HAP-1 (cell line): ENCODE measurements around the gene QSOX1.

ENCODE experiments used
- DNase-seq, 2 experiments: peaks; one replicate each; pipeline ENCODE4 v3.0.0-alpha.2; 2016 to 2020; ENCODE audit warnings: low spot score in 2 of 2
- H3K27me3 ChIP-seq: fragments of 250-450 bp; sonication (Bioruptor Pico); 2 replicates; pipeline ENCODE4 v1.5.1; 2020; ENCODE audit warnings: low read depth, mild to moderate bottlenecking, moderate library complexity
- H3K36me3 ChIP-seq: fragments of 250-450 bp; sonication (Bioruptor Pico); replicated peaks from 2 replicates; pipeline ENCODE4 v1.5.1; 2020; ENCODE audit warnings: mild to moderate bottlenecking
- H3K4me1 ChIP-seq: fragments of 250-450 bp; sonication (Bioruptor Pico); 2 replicates; pipeline ENCODE4 v1.5.1; 2020; ENCODE audit warnings: mild to moderate bottlenecking
- H3K4me3 ChIP-seq: fragments of 250-450 bp; sonication (Bioruptor Pico); 2 replicates; pipeline ENCODE4 v1.5.1; 2020; ENCODE audit warnings: mild to moderate bottlenecking, moderate library complexity
- H3K9me3 ChIP-seq: fragments of 250-450 bp; sonication (Bioruptor Pico); 2 replicates; pipeline ENCODE4 v1.5.1; 2020; ENCODE audit warnings: mild to moderate bottlenecking, moderate library complexity
- in situ Hi-C: fragments of 300-500 bp; cut with MboI; formaldehyde crosslinking; loops from 3 replicates; pipeline ENCODE4 v1.14.3; 2020; ENCODE audit warnings: low sequenced_read_pairs, inconsistent platforms, mixed read lengths

The QSOX1 gene

DNA sequence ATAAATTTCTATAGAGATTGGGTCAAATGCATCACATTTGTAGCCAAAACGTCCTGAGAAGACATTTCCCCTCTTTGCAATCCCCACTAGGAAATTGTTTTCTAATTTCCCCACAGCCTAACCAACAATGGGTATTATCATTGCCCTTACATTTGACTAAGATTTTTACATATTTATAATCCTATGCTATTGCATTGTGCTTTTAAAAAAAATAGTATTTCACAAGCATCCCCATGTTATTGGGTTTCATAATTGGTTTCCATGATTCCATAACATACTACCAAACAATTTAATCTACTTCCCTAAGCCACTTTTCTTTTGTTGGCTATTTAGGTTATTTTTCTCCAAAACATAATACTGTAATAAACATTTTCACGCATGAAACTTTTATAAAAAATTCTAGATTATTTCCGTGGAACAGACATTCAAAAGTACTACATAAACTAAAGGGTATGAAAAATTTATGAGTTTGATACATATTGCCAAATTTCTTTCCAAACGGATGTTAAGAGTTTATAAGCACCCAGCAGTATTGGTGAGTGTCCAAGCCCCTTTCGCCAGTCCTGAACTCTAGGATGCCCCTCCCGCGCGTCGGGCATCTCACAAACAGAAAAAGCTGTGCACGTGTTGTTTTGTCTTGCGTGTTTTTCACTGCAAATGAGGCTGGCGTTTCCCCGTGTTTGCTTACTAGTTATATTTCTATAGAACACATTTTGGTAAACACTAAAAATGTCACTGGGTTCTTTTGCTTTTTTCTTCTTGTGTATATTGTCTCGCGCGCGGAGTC, 73.4 kb downstream of the QSOX1 start:
- no peak for DNase-seq
- Histone ChIP-seq H3K27me3 (peaks cover 3% of the 10 kb centered on the region; the same call in 1 of the 2 replicates), H3K4me3 (no peak overlapping the region), H3K4me1 (peaks cover 4% of the 10 kb centered on the region; the same call in 1 of the 2 replicates), H3K36me3 (no peaks in the 10 kb centered on the region), H3K9me3 (no peaks in the 10 kb centered on the region)
- in situ Hi-C loops: no loop called here

DNA sequence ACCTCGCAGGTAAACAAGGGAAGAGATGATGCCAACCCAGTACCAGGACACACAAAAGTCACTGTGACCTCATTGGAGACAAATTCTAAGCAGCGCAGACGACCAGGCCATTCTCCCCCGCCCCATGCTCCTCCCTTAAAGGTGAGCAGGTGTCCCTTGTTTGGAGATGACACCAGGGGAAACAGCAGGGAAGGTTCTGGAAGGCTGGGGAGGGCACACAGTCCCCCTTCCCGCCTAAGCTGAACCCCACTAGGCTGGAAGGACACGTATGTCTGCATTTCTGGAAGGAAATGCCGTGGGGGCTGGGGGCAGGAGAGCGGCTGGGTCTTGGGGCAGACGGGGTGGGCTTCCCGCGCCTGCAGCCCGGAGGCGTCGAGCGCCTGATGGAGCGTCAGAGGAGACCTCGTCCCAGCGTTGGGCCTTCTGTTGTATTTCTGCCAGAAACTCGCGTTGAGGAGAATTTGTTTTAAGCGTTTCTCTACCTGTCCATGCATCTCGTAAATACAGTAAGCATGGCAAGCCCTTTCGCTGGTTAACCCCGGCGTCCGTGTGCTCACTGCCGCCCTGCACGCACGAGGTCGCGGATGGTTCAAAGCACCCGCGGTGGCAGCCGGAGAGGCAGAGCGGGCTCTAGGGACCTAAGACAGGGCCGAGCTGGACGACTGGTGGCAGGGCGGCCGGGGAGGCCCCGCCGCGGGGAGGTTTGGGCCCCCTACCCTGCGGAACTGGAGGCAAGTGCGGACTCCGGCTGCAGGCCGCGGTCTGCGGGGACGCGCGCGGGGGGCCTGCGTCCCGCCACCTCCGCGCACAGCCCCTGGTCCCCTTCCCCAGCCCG, 74.2 kb downstream of the QSOX1 start:
- peak in 1 of 2 experiments; percentile 44 for DNase-seq
- Histone ChIP-seq H3K36me3 (no peaks in the 10 kb centered on the region), H3K9me3 (no peaks in the 10 kb centered on the region), H3K27me3 (peaks cover 3% of the 10 kb centered on the region; the same call in 1 of the 2 replicates), H3K4me3 (peak overlapping the region; percentile 61), H3K4me1 (peaks cover 4% of the 10 kb centered on the region; the same call in 1 of the 2 replicates)
- in situ Hi-C loops: no loop called here

DNA sequence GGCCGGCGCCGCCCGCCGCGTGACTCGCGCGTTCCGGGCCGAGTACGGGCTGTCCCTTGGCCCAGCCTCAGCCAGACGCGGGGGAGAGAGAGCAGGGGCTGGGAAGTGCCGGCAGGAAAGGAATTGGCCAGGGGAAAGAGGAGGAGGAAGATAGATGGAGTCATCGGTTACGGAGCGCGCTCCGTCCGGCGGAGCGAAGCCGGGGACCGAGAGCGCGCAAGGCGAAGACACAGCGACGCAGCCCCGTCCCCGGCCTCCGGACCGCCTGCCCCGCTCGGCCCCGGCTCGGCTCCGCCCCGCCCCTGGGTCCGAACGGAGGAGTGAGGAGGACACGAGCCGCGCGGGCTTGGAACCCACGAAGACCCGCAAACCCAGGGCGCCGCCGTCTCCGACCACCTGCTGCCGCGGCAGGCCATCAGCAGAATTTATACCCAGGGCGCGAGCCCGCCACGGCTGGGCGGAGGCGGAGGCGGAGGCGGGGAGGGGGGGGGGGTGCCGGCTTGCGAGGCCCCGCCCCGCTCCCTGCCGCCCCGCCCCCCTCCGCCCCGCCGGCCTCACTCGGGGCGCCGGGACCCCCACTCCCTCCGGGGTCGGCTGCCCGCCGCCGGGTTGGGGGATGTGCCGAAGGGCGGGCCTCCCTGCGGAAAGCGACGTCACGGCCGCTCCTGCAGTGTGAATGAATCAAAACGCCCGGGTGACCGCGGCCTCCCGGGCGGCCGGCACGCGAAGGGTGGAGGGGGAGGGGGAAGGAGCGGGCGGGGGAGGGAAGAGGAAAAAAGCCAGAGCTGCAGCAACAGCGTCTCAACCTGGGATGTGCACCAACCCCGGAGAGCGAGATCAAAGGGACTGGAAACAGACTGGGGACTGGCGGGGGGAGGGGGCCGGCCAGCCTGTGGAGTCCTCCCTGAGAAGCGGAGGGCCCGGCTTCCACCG, 75.1 kb downstream of the QSOX1 start, which contains the start of gene LHX4:
TSS of gene LHX4 (plus strand) at position 782 of the 933 bp plus-strand sequence. CDS start 266 bp downstream, outside the sequence.
- Histone ChIP-seq H3K27me3 (peaks cover 3% of the 10 kb centered on the region; the same call in 1 of the 2 replicates), H3K9me3 (no peaks in the 10 kb centered on the region), H3K36me3 (no peaks in the 10 kb centered on the region), H3K4me1 (peaks cover 4% of the 10 kb centered on the region; the same call in 1 of the 2 replicates), H3K4me3 (peak within 1 kb of the TSS; percentile 61)
- in situ Hi-C loops: no loop called here
- DNase-seq: peak; percentile 81 to 89

DNA sequence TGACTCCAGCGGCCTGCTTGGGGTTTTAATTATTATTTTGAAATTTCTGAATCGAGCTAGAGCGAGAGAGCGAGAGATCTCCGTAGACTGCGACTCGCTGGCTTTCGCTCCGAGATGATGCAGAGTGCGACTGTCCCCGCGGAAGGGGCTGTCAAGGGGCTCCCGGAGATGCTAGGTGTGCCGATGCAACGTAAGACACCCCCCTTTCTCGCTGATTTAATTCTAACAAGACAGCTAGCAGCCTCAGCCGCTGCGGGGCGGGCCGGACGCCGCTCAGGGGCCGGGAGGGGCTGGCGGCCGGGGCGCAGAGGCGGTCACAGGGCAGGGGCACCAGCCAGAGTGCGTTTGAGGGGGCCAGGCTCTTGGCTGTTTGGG, 75.7 kb downstream of the QSOX1 start:
- no peaks in the 10 kb centered on the region for H3K36me3 ChIP-seq
- no peak for DNase-seq
- peak overlapping the region; percentile 61 for H3K4me3 ChIP-seq
- peaks cover 3% of the 10 kb centered on the region; the same call in 1 of the 2 replicates for H3K27me3 ChIP-seq
- H3K9me3 ChIP-seq: no peaks in the 10 kb centered on the region
- in situ Hi-C loops: no loop called here
- H3K4me1 ChIP-seq: peaks cover 4% of the 10 kb centered on the region; the same call in 1 of the 2 replicates

DNA sequence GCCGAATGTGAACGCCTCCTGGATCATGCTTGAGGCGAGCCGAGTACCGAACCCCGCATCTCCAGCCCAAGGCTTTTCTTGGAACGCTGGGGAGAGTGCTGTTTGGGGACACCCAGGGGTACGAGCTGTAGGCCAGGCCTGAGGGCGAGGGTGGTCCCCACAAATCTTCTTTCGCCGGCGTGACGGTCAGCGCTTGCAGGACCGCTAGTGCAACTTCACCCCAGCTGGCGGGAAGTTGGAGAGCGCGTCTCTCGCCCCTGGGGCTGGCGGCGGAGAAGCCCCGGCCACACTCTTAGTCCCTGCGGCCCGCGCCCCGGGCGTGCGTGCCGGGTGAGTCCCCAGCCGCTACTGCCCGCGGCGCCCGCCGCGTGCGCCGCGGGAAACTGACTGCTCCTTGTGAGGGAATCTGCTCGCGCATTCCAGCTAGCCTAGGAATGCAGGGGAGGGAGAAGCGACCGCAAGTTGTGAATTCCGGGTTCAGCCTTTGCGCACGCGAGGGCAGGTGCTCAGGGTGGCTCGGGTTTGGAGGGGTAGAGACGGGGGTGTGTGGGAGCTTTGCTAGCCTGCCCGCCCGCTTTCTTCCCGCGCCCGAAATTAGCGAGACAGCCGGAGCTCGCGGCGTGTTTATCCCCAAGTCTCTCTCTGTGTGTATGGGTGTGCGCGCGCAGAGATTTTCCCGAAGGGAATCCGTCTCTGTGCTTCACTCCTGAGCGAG, 76.3 kb downstream of the QSOX1 start:
- H3K27me3 ChIP-seq: peaks cover 3% of the 10 kb centered on the region; the same call in 1 of the 2 replicates
- in situ Hi-C loops: no loop called here
- H3K4me1 ChIP-seq: peaks cover 4% of the 10 kb centered on the region; the same call in 1 of the 2 replicates
- peak overlapping the region; percentile 61 for H3K4me3 ChIP-seq
- H3K9me3 ChIP-seq: no peaks in the 10 kb centered on the region
- H3K36me3 ChIP-seq: no peaks in the 10 kb centered on the region
- DNase-seq: peak; percentile 21 to 66

DNA sequence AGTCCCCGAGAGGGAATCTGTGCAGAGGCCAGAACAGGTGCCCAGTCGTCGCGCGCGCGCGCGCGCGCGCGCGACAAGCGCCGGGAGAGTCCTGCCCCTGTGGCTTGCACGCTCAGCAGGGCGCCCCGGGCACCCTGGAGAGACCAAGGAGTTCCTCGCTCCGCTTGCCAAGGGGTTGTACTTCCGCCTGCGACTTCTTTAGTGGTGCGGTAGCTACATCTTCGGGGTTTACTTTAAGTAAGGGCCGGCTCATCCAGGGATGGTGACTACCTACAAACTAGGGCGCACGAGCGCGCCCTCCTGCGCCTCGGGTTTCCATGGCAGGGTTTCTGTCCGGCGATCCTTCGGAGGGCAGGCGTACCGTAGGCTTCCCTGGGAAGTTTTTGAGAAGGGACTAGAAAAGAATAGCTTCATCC, 76.8 kb downstream of the QSOX1 start:
- in situ Hi-C loops: no loop called here
- peak; percentile 47 to 71 for DNase-seq
- H3K36me3 ChIP-seq: no peaks in the 10 kb centered on the region
- peaks cover 3% of the 10 kb centered on the region; the same call in 1 of the 2 replicates for H3K27me3 ChIP-seq
- H3K4me3 ChIP-seq: peak overlapping the region; percentile 61
- H3K9me3 ChIP-seq: no peaks in the 10 kb centered on the region
- H3K4me1 ChIP-seq: peaks cover 4% of the 10 kb centered on the region; the same call in 1 of the 2 replicates

DNA sequence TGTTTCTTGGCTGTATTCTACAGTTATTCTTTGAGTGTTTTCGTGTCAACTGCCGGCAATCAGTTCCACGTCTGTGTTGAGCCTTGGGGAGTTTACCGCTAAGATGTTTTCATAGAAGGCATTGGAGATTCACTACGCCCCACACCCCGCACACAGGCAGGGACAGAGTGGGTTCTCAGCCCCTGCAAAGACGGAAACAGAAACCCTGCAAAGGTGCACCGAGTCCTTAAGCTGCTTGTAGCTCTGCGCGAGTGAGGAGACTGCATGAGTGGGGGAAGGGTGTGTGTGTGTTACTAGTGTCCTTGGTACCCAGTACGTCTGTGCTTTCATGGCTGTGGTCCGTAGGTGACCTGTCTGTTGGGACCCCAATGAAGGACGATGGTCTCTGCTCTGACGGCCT, 77.3 kb downstream of the QSOX1 start:
- Histone ChIP-seq H3K4me3 (peak overlapping the region; percentile 61), H3K27me3 (peaks cover 3% of the 10 kb centered on the region; the same call in 1 of the 2 replicates), H3K9me3 (no peaks in the 10 kb centered on the region), H3K36me3 (no peaks in the 10 kb centered on the region), H3K4me1 (peaks cover 4% of the 10 kb centered on the region; the same call in 1 of the 2 replicates)
- no peak for DNase-seq
- in situ Hi-C loops: no loop called here

DNA sequence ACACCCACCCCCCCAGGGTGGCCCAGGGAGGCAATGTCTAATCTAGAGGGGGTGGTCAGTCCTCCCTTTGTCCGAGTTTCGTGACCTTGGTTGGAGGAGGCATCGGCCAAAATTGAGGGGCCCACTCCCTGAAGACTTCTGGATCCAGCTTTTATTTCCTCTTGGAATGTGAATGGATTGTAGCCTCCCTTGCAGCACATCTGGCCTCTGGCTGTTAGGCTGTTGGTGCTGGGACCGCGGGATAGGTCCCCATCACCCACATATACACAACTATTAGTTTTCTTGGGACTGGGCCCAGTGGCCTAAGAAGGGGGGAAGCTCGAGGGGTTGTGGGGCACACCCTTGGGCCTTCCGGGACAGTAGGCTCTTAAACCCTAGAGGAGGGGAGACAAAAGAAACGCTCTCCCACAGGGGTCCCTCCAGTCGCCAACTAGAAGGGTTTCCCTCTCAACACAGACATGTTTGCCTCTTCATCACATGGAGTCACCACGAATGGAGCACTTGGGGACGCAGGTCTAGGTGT, 77.9 kb downstream of the QSOX1 start:
- Histone ChIP-seq H3K36me3 (no peaks in the 10 kb centered on the region), H3K4me1 (peaks cover 4% of the 10 kb centered on the region; the same call in 1 of the 2 replicates), H3K27me3 (peaks cover 3% of the 10 kb centered on the region; the same call in 1 of the 2 replicates), H3K9me3 (no peaks in the 10 kb centered on the region), H3K4me3 (no peak overlapping the region)
- no peak for DNase-seq
- in situ Hi-C loops: no loop called here

DNA sequence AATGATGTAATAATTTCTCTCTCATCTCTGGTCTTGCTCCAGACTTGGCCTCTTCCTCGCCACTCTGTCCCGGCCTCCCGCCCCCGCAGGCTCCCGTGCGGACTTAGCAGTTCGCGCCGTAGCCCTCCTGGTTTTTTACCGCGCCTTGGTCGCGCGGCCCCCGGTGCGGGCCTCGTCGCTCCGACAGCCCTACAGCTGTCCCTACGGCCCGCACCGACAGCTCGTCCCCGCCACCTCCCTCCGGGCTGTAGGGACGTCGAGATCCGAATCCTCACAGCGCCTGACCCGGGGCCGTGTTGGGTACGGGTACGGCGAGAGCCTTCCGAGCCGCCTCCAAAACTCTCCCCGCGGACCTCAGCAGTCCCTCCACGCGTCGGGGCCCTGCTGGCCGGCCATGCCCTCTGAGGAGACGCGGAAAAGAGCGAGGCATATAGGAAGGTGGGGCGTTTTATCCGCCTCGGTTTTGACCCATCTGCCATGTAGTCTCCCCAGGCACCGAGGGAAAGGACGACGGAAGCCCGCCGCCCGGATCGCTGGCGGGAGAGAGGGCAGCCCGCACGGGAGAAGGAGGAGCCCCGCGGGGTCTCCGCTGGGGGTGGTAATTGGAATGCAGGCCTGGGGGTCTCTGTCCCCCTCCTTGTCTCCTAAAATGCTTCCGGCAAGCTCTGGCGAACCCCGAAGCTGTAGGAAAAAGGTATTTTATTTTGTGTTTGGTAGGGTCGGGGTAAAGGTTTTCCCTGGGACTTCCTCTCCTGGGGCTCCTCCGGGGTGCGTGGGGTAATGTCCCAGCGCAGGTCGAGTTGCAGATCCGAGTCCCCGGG, 78.7 kb downstream of the QSOX1 start:
- H3K9me3 ChIP-seq: no peaks in the 10 kb centered on the region
- in situ Hi-C loops: no loop called here
- H3K27me3 ChIP-seq: no peaks in the 10 kb centered on the region
- H3K36me3 ChIP-seq: no peaks in the 10 kb centered on the region
- H3K4me3 ChIP-seq: no peak overlapping the region
- H3K4me1 ChIP-seq: peaks cover 12% of the 10 kb centered on the region
- no peak for DNase-seq

DNA sequence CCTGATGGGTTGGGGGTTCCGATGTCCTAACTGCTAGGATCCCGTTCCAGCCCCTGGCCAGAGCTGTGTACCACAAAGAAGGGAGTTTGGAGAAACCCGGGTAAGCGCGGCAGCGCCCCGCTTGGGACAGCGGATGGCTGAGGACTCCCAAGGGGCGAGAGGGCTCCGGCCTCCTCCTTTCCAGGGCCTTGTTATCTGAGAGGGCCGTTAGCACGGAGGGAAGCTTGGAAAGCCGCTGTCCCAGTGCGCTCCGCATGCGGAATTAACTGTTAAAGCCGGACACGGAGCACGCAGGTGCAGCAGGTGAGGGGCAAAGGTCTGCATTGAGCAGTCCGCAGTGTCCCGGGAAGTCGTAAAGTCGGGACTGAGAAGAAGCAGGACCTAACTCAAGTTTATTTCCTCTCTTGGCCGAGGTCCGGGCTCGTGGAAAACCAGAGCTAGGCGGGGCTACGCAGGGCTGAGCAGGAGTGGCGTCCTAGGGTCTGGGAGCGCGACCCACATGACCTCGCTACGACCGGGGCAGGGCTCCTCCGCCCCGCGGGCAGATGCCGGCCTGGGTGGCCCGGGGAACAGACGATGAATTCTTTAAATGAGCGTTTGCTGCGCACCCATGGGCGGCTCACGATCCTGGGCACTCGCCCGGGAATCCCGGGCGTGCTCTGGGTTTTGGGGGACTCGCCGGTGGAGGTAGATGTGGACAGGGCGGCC, 79.9 kb downstream of the QSOX1 start:
- in situ Hi-C loops: no loop called here
- Histone ChIP-seq H3K27me3 (no peaks in the 10 kb centered on the region), H3K4me3 (no peak overlapping the region), H3K9me3 (no peaks in the 10 kb centered on the region), H3K4me1 (peaks cover 8% of the 10 kb centered on the region), H3K36me3 (no peaks in the 10 kb centered on the region)
- DNase-seq: no peak

DNA sequence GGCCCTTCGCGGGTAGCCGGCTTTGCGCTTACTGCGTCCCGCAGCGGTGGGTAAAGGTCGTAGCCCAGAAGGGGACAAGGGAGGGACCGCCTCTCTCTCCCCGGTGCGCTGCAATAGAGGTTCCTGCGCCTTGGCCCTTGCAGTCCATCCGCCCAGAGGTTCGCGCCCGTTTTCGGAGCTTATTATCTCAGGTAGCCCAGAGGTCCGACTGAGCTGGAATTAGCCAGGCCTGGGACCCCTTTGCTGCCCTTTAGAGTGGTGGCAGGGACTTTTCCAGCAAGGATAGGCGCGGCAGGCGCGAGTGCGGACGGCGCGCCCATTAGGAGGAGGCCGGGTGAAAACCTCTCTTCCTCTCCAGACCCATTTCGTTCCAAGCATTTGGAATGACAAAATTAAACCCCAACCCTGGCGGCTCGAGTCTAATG, 80.4 kb downstream of the QSOX1 start:
- in situ Hi-C loops: no loop called here
- Histone ChIP-seq H3K4me1 (peaks cover 8% of the 10 kb centered on the region), H3K4me3 (no peak overlapping the region), H3K9me3 (no peaks in the 10 kb centered on the region), H3K36me3 (no peaks in the 10 kb centered on the region), H3K27me3 (no peaks in the 10 kb centered on the region)
- DNase-seq: no peak
